HEK293 (cell line): Measurements from ENCODE around the gene C9orf43.

Experiments
- CTCF ChIA-PET: fragments of 350-600 bp; formaldehyde crosslinking; extraction: SDS; loops from one replicate; lab custom pipeline; 2021; ENCODE audit warnings: antibody characterized with exemption; lab: Yijun Ruan, JAX
- POLR2A ChIA-PET: fragments of 300-600 bp; formaldehyde crosslinking; extraction: SDS; loops from one replicate; lab custom pipeline; 2020; ENCODE audit warnings: antibody characterized with exemption, inconsistent platforms; lab: Yijun Ruan, JAX
- H3K27ac ChIP-seq: fragments of 200-500 bp; sonication (Bioruptor generic); 2 replicates; pipeline ENCODE4 v1.5.1; 2014; ENCODE audit warnings: low read depth, low read length, control low read depth, inconsistent platforms; ENCODE audit errors: extremely low read depth
- H3K36me3 ChIP-seq, 2 experiments: fragments of 200-500 bp in 1 of 2; sonication (Bioruptor generic) in 1 of 2; 1 replicate in 1 of 2; 2 replicates in 1 of 2; pipeline ENCODE4 v1.5.1; 2014 to 2017; ENCODE audit warnings: inconsistent platforms in 2 of 2, low read length in 2 of 2; ENCODE audit not compliant: control insufficient read depth in 2 of 2, insufficient read depth in 1 of 2
- H3K4me1 ChIP-seq: fragments of 200-500 bp; sonication (Bioruptor generic); 2 replicates; pipeline ENCODE4 v1.5.1; 2014; ENCODE audit warnings: mild to moderate bottlenecking, low read length, inconsistent platforms; ENCODE audit not compliant: control insufficient read depth, insufficient read depth
- H3K4me3 ChIP-seq: 2 replicates; pipeline ENCODE4 v1.5.1; 2011; ENCODE audit warnings: low read depth, mild to moderate bottlenecking, control low read depth, low read length, moderate library complexity
- H3K9me3 ChIP-seq: fragments of 200-500 bp; sonication (Bioruptor generic); 2 replicates; pipeline ENCODE4 v1.5.1; 2014; ENCODE audit warnings: low read depth, low read length, inconsistent platforms; ENCODE audit not compliant: control insufficient read depth, insufficient read depth
- BCL11A ChIP-seq: fragments of 450-650 bp; formaldehyde crosslinking; IDR thresholded peaks from 2 replicates; pipeline ENCODE4 v1.5.1; 2016; ENCODE audit warnings: low read depth, missing biosample characterization, missing genetic modification characterization
- ELK4 ChIP-seq: IDR thresholded peaks from 2 replicates; pipeline ENCODE4 v1.6.1; 2011; ENCODE audit warnings: mild to moderate bottlenecking, low read depth, low read length, borderline replicate concordance
- FEZF1 ChIP-seq: fragments of 450-650 bp; formaldehyde crosslinking; IDR thresholded peaks from 2 replicates; pipeline ENCODE4 v1.5.1; 2016; ENCODE audit warnings: missing biosample characterization, missing genetic modification characterization
- HOXD13 ChIP-seq: sonication (generic); formaldehyde crosslinking; IDR thresholded peaks from 2 replicates; pipeline ENCODE4 v1.8.0; 2022; ENCODE audit warnings: missing genetic modification reagents, borderline replicate concordance
- PRDM2 ChIP-seq: fragments of 450-650 bp; formaldehyde crosslinking; IDR thresholded peaks from 2 replicates; pipeline ENCODE4 v1.5.1; 2016; ENCODE audit warnings: missing biosample characterization, missing genetic modification characterization, borderline replicate concordance
- SALL2 ChIP-seq: fragments of 450-650 bp; formaldehyde crosslinking; IDR thresholded peaks from 2 replicates; pipeline ENCODE4 v1.5.0; 2017; ENCODE audit warnings: missing biosample characterization, mild to moderate bottlenecking, missing genetic modification characterization, borderline replicate concordance
- SCRT1 ChIP-seq: fragments of 450-650 bp; formaldehyde crosslinking; IDR thresholded peaks from 2 replicates; pipeline ENCODE4 v1.5.1; 2016; ENCODE audit warnings: missing biosample characterization, missing genetic modification characterization, borderline replicate concordance
- TCF7L2 ChIP-seq: IDR thresholded peaks from 2 replicates; pipeline ENCODE4 v1.6.1; 2011; ENCODE audit warnings: low read depth, mild to moderate bottlenecking, inconsistent platforms, low read length, moderate library complexity, borderline replicate concordance
- YY2 ChIP-seq: fragments of 450-650 bp; formaldehyde crosslinking; IDR thresholded peaks from 2 replicates; pipeline ENCODE4 v1.5.1; 2016; ENCODE audit warnings: missing biosample characterization, missing genetic modification characterization
- ZBTB48 ChIP-seq: fragments of 450-650 bp; formaldehyde crosslinking; IDR thresholded peaks from 2 replicates; pipeline ENCODE4 v1.5.1; 2016; ENCODE audit warnings: missing biosample characterization, missing genetic modification characterization
- ZNF174 ChIP-seq: fragments of 450-650 bp; formaldehyde crosslinking; IDR thresholded peaks from 2 replicates; pipeline ENCODE4 v1.5.0; 2017; ENCODE audit warnings: missing biosample characterization, mild to moderate bottlenecking, missing genetic modification characterization
- ZNF184 ChIP-seq: fragments of 450-650 bp; IDR thresholded peaks from 2 replicates; pipeline ENCODE4 v1.5.1; 2018; ENCODE audit warnings: missing biosample characterization, mild to moderate bottlenecking, missing genetic modification characterization
- ZNF202 ChIP-seq: fragments of 450-650 bp; formaldehyde crosslinking; IDR thresholded peaks from 2 replicates; pipeline ENCODE4 v1.5.1; 2016; ENCODE audit warnings: missing biosample characterization, missing genetic modification characterization, borderline replicate concordance
- ZNF544 ChIP-seq: fragments of 450-650 bp; formaldehyde crosslinking; IDR thresholded peaks from 2 replicates; pipeline ENCODE4 v1.5.0; 2017; ENCODE audit warnings: missing biosample characterization, missing genetic modification characterization
- ZNF571 ChIP-seq: fragments of 450-650 bp; formaldehyde crosslinking; IDR thresholded peaks from 2 replicates; pipeline ENCODE4 v1.5.0; 2017; ENCODE audit warnings: missing biosample characterization, missing genetic modification characterization
- ZNF664 ChIP-seq: fragments of 450-650 bp; formaldehyde crosslinking; IDR thresholded peaks from 2 replicates; pipeline ENCODE4 v1.5.1; 2016; ENCODE audit warnings: missing biosample characterization, missing genetic modification characterization
- ZNF670 ChIP-seq: fragments of 450-650 bp; formaldehyde crosslinking; IDR thresholded peaks from 2 replicates; pipeline ENCODE4 v1.5.1; 2016; ENCODE audit warnings: missing biosample characterization, missing genetic modification characterization, low read depth
- ZNF792 ChIP-seq: fragments of 450-650 bp; formaldehyde crosslinking; IDR thresholded peaks from 2 replicates; pipeline ENCODE4 v1.5.1; 2016; ENCODE audit warnings: missing biosample characterization, missing genetic modification characterization
- ZNF837 ChIP-seq: fragments of 450-650 bp; formaldehyde crosslinking; IDR thresholded peaks from 2 replicates; pipeline ENCODE4 v1.5.1; 2016; ENCODE audit warnings: missing biosample characterization, missing genetic modification characterization
- TF ChIP-seq, protein P1 (sequence below): fragments of 450-650 bp; formaldehyde crosslinking; IDR thresholded peaks from 2 replicates; pipeline ENCODE4 v1.5.0; 2017; ENCODE audit warnings: missing biosample characterization, missing genetic modification characterization, borderline replicate concordance
- TF ChIP-seq, protein P2 (sequence below): fragments of 450-650 bp; formaldehyde crosslinking; IDR thresholded peaks from 2 replicates; pipeline ENCODE4 v1.5.1; 2016; ENCODE audit warnings: missing biosample characterization, missing genetic modification characterization
- TF ChIP-seq, protein P3 (sequence below): fragments of 450-650 bp; formaldehyde crosslinking; IDR thresholded peaks from 2 replicates; pipeline ENCODE4 v1.5.1; 2016; ENCODE audit warnings: missing biosample characterization, missing genetic modification characterization

C9orf43 gene

GRCh38 chr9:113389451-113389850, 21.1 kb upstream of the C9orf43 start:
- TF ChIP-seq FEZF1 (tag by site-specific recombination) (no peak), ZNF792 (tag by site-specific recombination) (no peak), SALL2 (no peak), ZNF544 (tag by site-specific recombination) (no peak), ZNF664 (tag by site-specific recombination) (no peak), ZNF202 (no peak)
- TF ChIP-seq, protein P1, sequence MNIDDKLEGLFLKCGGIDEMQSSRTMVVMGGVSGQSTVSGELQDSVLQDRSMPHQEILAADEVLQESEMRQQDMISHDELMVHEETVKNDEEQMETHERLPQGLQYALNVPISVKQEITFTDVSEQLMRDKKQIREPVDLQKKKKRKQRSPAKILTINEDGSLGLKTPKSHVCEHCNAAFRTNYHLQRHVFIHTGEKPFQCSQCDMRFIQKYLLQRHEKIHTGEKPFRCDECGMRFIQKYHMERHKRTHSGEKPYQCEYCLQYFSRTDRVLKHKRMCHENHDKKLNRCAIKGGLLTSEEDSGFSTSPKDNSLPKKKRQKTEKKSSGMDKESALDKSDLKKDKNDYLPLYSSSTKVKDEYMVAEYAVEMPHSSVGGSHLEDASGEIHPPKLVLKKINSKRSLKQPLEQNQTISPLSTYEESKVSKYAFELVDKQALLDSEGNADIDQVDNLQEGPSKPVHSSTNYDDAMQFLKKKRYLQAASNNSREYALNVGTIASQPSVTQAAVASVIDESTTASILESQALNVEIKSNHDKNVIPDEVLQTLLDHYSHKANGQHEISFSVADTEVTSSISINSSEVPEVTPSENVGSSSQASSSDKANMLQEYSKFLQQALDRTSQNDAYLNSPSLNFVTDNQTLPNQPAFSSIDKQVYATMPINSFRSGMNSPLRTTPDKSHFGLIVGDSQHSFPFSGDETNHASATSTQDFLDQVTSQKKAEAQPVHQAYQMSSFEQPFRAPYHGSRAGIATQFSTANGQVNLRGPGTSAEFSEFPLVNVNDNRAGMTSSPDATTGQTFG (tag by site-specific recombination) = no peak
- peaks cover 0 to 71% of the 10 kb centered on the region in 2 experiments; a peak in 1 of 3 replicates for H3K36me3 ChIP-seq

GRCh38 chr9:113390192-113390960, 20.2 kb upstream of the C9orf43 start:
- ChIA-PET CTCF (no interaction called here), POLR2A (interaction anchor here (1.5 kb wide), 1 partner anchor 8 kb away, joined by 7 read pairs; no protein-coding TSS in a partner anchor)
- H3K4me1 ChIP-seq = no peaks in the 10 kb centered on the region
- no peaks in the 10 kb centered on the region for H3K9me3 ChIP-seq
- no peak overlapping the region for H3K27ac ChIP-seq
- H3K36me3 ChIP-seq = peaks cover 0 to 75% of the 10 kb centered on the region in 2 experiments; a peak in 1 of 3 replicates
- H3K4me3 ChIP-seq = no peak overlapping the region
- TF ChIP-seq ZNF174 (tag by site-specific recombination) = no peak
- no peak for TF ChIP-seq PRDM2 (tag by site-specific recombination)
- TF ChIP-seq TCF7L2 = no peak
- TF ChIP-seq ZNF184 (tag by site-specific recombination) = no peak
- no peak for TF ChIP-seq ZNF670 (tag by site-specific recombination)
- TF ChIP-seq, protein P2, sequence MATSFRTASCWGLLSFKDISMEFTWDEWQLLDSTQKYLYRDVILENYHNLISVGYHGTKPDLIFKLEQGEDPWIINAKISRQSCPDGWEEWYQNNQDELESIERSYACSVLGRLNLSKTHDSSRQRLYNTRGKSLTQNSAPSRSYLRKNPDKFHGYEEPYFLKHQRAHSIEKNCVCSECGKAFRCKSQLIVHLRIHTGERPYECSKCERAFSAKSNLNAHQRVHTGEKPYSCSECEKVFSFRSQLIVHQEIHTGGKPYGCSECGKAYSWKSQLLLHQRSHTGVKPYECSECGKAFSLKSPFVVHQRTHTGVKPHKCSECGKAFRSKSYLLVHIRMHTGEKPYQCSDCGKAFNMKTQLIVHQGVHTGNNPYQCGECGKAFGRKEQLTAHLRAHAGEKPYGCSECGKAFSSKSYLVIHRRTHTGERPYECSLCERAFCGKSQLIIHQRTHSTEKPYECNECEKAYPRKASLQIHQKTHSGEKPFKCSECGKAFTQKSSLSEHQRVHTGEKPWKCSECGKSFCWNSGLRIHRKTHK = no peak
- no peak for TF ChIP-seq BCL11A
- no peak for TF ChIP-seq SCRT1 (tag by site-specific recombination)
- TF ChIP-seq ELK4 = no peak
- no peak for TF ChIP-seq ZBTB48 (tag by site-specific recombination)
- TF ChIP-seq, protein P3, sequence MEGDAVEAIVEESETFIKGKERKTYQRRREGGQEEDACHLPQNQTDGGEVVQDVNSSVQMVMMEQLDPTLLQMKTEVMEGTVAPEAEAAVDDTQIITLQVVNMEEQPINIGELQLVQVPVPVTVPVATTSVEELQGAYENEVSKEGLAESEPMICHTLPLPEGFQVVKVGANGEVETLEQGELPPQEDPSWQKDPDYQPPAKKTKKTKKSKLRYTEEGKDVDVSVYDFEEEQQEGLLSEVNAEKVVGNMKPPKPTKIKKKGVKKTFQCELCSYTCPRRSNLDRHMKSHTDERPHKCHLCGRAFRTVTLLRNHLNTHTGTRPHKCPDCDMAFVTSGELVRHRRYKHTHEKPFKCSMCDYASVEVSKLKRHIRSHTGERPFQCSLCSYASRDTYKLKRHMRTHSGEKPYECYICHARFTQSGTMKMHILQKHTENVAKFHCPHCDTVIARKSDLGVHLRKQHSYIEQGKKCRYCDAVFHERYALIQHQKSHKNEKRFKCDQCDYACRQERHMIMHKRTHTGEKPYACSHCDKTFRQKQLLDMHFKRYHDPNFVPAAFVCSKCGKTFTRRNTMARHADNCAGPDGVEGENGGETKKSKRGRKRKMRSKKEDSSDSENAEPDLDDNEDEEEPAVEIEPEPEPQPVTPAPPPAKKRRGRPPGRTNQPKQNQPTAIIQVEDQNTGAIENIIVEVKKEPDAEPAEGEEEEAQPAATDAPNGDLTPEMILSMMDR (tag by site-specific recombination) = no peak
- no peak for TF ChIP-seq HOXD13 (CRISPR knock-in tag)
- no peak for TF ChIP-seq YY2
- TF ChIP-seq ZNF571 = no peak
- TF ChIP-seq ZNF837 (tag by site-specific recombination) = no peak

More at GRCh38 chr9:113389451-113389850, 21.1 kb upstream of the C9orf43 start:
- no peaks in the 10 kb centered on the region for H3K4me1 ChIP-seq
- no peak overlapping the region for H3K27ac ChIP-seq
- no peak overlapping the region for H3K4me3 ChIP-seq
- CTCF ChIA-PET = no interaction called here
- no peaks in the 10 kb centered on the region for H3K9me3 ChIP-seq
- POLR2A ChIA-PET = interaction anchor here (0.7 to 1.5 kb wide), 2 partner anchors 9 to 13 kb away, joined by 3 to 7 read pairs; partner anchors contain the start of gene HDHD3
